CD4-positive, alpha-beta T cell treated with Interleukin-21 for 1 hour (primary cell): Measurements from ENCODE around the gene CYRIA.

ENCODE experiments used
- DNase-seq: peaks from one replicate; pipeline ENCODE4 v3.0.0-alpha.2; 2020

CYRIA gene

DNA sequence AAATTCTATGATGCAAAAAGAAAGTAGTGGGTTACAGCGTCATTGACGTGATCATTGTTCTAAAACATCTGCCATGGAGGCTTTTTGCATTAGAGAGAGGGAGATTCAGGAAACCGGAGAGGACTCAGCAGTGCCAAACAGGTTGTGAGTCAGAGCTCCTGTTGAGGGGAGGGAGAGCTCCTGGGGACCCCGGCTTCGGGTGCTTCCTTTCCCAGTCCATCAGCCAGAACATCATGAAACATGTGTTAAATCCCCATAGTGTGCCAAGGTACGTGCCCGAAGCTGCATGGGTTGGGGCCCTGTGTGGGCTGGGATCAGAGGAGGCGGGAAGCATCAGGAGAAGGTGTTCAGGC, 791 bp upstream of the CYRIA start:
- DNase-seq = no peak

- no peak for DNase-seq
Measured at GRCh38 chr2:16664809-16665747, 556 bp downstream of the CYRIA start.

GRCh38 chr2:16664052-16664731, 1.4 kb downstream of the CYRIA start:
- peak; percentile 48 for DNase-seq

- no peak for DNase-seq
Measured at GRCh38 chr2:16663121-16663905, 2.3 kb downstream of the CYRIA start.

DNA sequence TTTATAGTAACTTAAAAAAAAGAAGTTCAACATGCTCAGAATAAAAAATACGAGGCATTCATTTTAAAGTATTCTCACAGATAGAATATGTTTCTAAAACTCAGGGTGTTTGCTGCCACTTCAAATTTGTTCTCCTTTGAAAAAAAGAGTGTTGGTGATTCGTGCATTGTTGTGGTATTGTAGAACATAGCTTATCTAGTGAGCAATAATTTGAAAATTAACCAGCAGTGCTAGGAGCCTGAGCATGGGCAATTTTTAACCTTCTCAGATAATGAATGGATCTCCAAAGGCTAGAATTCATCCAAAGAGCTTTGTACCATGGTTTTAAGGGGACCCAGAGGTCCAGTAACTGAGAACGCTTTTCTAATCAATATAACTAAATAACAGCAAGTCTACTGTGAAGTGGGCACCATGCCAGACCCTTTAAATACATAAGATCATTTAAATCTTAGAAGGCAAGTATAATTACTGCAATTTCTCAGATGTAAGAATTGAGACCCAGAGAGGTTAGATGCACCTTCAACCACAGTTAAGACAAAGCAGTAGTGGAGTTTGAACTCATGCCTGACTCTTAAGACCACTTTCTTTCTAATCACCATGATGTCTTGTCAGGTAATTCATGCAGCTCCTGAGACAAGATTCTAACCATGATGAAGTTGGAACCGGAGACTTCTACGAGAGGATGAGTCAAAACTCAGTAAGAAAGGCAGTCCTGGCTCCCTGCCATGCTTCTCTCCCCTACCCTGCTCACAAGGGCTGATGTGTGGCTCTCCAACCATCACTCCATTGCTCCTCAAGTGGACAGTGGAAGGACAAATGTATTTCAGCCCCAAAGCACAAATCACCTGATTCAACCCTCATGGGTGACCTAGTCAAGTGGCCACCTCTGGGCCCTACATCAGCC, 3.4 kb downstream of the CYRIA start:
- no peak for DNase-seq

DNA sequence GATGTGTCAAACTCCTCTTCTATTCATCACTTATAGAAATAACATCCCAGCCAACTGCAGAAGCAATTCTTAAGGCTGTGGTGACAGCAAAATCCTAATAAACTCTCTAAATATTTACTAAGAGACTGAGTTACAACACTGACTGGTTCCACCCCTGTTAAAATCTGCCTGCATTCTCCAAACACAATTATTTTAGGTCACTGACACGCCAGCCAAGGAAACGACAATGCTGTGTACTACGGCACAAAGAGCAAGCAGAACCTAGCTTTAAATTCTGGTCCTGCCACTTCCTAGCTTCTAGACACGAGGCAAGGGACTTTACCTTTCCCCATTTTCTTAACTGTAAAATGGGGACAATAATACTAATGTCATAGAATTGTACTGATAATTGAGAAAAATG, 4.1 kb downstream of the CYRIA start:
- DNase-seq = no peak

DNA sequence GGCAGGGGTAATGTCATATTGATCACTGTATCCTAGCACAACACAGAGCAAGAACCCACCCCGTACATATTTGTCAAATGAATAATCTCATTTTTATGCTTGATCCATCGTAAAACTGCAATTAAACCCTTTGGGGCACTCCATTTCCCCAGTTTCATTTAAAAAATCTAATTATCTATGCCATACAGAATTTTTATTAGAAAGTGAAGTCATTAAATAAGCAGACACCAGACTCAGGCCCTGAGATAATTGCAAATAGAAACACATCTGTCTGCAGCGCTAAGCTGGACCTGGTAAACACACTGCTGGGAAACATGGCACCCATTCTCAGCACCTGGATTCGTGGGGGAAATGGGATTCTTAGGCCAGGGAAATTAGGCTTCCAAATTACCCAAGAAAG, 5.1 kb downstream of the CYRIA start:
- no peak for DNase-seq

DNA sequence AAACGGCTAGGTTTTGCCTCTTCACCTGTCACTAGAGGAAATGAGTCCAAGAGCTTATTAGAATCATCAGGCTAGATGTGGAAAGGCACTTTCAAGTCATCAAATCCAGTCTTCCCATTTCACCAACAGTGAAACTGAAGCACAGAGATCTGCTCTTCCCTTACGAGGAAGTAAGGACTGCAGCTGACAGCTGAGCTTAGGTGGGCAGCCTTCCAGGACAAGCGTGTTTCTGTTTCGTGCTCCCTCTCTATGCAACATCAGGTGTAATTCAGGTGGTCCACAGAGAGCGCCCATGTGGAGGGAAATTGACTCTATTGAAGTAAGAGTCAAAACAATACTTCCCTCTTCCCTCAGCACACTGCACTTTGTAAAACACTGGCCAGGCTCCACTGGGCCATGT, 5.5 kb downstream of the CYRIA start:
- DNase-seq = no peak

GRCh38 chr2:16658076-16658739, 7.4 kb downstream of the CYRIA start:
- no peak for DNase-seq

DNA sequence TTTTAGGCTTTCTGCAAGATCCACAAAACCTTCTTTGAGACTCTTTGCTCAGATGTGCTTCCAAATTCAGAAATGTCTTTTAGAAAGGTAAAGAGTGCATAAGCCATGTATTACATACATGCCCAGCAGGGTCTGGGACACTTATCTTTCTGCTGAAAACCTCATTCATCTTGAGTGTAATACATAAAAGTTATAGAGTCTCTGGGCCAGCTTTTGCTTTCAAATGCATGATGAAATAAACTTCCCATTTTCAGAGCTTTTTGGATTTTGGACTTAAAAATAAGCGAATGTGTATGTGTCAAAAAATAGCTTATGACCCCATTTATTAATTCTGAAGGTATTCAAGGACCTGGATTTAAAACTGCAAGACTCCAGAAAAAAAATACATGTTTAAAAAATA, 8.0 kb downstream of the CYRIA start:
- no peak for DNase-seq

GRCh38 chr2:16656784-16657391, 8.7 kb downstream of the CYRIA start:
- DNase-seq = peak; percentile 17

DNA sequence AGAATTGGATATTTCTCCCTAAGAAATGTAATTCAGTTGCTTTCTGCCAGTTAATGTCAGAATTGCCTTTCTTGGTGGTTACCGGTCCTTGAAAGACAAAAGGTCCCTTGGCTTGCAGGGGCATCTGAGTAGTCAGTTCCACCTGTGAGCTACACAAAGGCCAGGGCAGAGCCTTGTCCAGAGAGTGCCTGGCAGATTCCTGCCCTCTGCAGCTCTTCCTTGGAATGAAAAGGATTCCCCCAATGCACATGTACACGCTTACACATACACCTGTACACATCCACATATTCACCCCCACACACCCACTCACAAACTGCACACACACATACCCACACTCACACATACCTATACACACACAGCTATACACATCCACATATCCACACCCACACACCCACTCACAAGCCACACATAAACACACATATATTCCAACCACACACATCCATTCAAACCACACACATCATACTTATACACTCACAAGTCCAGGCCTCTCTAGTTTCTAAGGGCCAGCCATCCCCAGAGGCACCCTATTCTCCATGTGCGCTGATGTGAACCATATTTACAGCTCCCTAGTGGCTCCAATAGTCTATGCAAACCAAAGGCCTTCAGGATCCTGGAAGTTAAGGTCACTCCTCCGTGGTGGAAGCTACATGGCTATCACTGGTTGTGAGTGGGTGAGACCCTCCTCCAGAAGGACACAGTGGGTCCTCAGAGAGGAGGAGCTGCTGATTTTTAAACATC, 9.6 kb downstream of the CYRIA start:
- DNase-seq = no peak

DNA sequence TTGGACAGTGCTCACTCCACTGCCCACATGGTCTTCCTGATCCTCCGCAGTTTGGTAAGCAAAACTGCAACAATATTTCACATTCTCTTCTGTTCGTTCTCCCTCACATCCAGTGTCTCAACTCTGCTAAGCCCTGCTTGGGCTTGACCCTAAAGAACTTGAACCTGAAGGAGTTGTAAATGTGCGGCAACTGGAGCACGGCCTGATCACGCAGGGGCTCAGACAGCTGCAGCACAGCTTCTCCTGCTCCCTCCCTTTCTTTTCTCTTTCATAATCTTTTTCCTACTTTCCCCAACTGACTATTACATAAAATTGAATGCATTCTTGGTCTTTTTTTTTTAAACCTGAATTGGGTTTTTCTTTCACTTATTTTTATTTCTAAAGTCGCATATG, 10.2 kb downstream of the CYRIA start:
- no peak for DNase-seq

DNA sequence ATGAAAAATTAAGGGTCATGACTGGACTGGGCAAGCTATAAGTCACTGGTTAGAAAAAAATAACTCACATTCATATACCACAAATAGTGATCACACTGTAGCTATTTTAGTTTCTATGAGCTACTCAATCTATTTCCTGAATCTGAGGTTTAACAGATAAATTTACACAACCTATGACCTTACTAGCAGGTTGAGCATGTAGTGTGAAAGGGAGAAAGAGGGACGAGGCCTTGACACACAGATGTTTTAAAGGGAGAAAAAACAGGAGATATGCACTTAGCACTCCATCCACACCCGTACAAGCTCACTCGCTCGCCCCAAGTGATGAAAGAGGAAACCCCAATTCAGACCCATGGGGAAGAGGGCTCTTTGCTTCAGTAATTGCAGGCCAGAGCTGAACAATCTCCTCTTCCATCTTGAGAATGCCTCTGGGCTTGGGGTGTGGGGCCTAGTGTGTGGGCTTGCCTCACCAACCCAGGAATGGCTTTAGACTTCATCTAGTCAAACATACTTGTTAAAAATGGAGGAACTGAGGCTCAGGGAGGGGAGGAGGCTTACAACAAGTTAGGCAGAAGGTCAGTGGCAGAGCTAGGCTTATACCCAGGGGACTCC, 10.7 kb downstream of the CYRIA start:
- no peak for DNase-seq

DNA sequence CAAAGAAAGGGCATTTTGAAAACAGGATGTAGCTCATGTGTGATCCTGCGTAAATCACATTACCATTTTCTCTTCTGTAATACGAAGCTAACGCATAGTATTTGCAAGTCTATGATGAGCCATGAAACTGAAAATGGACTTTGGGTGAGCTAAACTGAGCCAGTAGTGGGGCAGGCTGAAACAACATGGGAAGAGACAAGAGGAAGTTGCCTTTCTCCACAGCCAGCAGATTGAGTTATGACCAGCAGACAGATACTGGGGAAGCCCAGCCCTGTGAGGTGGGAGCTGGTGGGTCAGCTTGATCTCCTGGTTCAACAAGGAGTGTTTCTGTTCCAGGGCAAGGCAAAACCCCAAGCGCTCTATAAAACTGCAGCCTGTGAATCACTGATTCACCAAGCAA, 11.8 kb downstream of the CYRIA start:
- DNase-seq = no peak

- no peak for DNase-seq
Measured at GRCh38 chr2:16653083-16653375, 12.6 kb downstream of the CYRIA start.

DNA sequence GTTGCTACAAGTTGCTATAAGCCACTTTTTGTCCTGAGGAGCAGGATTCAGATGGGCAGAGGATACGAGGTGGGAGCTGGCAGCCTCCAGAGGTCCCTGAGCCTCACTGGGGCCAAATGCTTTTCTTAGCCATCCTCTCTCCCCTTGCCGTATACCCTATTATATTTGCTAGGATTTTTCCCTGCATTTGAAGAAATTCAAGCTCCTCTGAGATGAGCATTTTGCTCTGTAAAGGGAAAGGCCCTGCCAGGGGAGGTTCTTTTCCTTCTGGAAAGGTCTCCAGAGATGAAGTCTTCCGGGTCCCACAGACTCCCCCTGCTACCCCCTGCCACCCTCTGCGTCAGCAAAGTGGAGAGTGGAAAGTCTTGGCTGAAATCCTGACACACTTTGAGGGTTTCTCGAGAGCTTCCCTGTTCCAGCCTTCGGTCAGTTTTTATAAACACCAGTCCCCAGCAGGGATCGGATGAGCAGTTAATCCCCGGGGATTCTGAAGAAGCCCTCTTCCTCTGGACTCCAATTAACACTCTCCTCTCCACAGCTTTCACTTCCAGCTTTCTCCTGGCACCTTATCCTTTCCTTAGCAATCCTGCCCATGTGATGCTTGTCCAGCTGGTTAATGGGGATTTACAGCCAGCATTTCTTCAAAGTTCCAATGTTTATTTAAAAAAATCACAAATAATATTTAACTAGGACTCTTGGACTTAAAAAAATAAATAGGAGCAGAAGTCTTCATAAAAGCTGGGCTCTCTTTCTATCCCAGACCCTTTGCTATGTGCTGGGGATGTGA, 13.1 kb downstream of the CYRIA start:
- no peak for DNase-seq

DNA sequence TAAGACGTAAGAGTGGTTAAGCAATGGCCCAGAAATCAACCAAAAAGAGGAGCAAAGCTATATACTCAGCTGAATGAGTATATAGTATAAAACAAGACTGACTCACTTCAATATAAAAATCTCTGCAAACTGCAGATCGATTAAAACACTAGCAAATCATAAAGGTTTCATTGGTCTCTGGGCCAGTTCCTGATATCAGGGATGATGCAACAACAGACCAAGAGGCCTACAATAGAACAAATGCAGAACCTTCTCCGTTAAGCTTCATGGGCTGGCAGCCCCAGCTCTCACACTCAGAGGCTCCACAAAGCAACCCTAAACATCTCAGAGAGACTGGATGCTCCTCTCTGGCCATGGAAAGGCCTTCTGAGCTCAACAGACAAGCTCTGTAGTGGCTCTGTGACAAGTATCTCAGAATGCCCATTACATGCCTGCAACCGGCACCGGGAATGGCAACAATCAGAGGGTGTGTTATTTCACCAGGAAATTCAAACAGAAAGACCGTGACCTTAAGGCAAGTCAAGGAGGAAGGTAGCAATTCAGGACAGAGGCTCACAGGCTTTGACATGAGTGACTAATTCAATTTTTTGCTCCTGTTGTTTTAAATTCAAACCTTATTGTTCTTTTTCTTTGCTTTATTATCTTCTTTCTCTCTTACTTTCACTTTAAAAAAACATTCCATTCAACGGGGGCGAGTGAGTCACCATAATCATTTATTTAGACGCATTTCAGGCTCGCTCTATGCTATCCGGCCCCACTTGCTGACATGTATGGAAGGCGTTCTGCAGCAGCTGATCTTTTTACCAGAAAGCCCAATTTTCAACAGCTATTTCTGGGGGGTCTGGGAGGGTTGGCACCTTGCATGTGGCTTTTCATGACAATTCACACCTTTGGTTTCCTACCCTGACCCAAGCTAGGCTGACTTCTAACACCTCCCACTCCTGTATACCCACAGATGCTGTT, 15.1 kb downstream of the CYRIA start:
- DNase-seq = peak; percentile 28
